Right ventricle myocardium superior (tissue), 1 donor: ENCODE results near the gene UGT3A1. TPM values are rescaled to one million over a fixed set of nuclear protein-coding genes. Genes with fewer than 3 reads are reported as not detected.

ENCODE experiments used
- ATAC-seq: fragments of 200-7000 bp; cut with Tn5 transposase; one replicate; pipeline ENCODE4 v1.9.1; 2020; ENCODE audit warnings: mild to moderate bottlenecking; ENCODE audit not compliant: poor library complexity
- DNase-seq: peaks from one replicate; pipeline ENCODE4 v3.0.0-alpha.2; 2020
- intact Hi-C: fragments of 100-400 bp; cut with DNase I; formaldehyde crosslinking; loops from one replicate; pipeline ENCODE4 v1.11.2; 2022
- total RNA-seq: library from RNA; stranded (reverse); fragmentation: NEBNext Ultra II Directional; extraction: Animal tissue kit (Norgen Biotek cat#: 25700); gene quantifications from one replicate; pipeline ENCODE4 v1.2.1, GENCODE V29; 2021
- donor health status: DM: no; HTN: yes; CAD: no; lungs with severe emphysema.

The UGT3A1 gene
- total RNA-seq, 1 donor from 2014 or later: not detected

DNA sequence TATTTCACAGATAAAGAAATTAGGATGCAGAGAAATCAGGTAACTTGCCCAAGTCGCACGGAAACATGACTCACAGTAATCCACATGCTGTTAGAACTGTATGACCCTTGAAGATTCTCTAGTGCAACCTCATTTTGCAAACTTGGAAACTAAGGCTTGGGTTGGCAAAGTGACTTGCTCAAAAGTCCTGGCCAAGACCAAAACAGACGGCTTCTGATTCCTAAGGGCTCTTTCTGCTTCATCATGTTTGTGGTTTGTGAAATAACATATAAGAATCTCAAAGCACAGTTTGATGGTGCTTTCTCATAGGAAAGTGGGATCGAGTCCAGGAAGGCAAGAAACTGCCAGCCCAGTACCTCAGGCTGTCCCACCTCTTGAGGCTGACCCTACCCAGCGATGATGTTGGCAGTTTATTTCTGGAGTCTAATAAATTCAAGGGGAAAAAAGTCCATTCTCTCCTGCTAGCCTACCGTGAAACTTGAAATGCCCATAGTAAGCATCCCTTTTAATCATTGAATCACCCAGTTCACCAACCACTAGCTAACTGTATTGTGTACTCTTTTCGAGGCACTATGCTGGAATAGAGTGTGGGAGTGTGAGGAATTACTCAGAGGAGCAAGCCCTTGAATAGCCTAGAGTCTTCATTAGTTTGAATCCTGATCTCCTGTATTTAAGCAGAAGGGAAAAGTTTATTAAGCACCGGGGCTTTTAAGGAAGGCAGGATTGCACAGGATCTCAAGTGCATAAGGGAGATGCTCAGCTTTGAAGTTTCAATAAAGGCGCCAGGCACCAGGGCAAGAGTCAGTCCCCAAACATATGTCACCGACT is 66.9 kb downstream of the UGT3A1 start:
- DNase-seq (no peak), ATAC-seq (no peak)
- intact Hi-C loops: no loop called here

DNA sequence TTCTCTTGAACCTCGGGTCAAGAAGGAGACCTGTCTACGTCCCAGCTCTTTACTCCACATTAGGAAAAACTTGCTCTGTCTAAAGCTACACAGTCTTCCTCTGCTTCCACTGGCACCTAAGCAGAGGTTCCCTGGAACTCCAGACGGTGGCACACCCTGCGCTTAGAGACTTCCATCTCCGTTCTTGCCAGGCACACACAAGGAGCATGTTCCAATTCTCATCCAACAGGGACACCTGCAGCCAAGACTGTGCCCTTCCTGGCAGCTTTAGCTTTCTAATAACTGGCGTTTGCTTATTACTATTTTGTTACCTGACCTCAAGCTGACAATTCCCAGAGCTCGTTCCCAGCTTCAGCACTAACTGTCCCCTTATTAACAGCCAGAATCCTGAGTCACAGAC is 68.7 kb downstream of the UGT3A1 start:
- ATAC-seq (no peak), DNase-seq (no peak)
- intact Hi-C loops: no loop called here

DNA sequence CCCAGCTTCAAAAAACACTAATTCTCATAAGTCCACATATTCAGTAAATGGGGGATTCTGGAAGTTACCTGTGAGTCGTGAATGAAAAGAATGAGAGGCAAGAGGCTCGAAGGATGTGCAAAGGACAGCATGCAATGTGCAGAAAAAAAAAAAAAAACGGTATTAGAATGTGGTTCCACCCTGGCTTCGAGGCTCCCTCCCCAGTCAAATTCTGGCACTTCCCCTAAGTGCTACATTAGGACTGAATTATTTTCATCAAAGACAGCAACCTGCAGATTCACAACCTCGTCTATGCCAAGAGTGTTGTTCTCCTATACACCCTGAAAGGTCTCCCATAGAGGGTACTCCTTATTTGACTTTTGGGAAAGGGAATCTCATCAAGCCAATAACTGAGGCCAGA is 69.3 kb downstream of the UGT3A1 start:
- intact Hi-C loops: no loop called here
- ATAC-seq: no peak
- no peak for DNase-seq

DNA sequence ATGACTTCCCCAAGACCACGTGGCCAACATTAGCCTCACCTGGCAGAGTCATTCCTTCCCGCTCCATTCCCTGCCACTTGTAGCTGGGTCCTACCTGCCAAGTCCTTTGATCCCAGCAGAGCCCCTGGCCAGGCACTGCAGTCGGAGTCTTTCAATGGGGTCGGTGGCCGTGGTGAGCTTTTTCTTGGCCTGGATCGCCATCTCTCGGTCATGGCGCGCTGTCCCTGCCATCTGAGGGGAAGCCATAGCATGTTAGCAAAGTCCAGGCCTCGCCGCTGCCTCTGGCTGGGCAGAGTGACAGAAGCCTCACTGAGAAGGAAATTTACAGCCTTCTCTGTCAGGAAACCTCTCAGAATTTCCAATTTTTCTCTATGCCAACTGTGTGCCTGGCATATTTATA is 70.3 kb downstream of the UGT3A1 start:
- ATAC-seq (no peak), DNase-seq (no peak)
- intact Hi-C loops: no loop called here

DNA sequence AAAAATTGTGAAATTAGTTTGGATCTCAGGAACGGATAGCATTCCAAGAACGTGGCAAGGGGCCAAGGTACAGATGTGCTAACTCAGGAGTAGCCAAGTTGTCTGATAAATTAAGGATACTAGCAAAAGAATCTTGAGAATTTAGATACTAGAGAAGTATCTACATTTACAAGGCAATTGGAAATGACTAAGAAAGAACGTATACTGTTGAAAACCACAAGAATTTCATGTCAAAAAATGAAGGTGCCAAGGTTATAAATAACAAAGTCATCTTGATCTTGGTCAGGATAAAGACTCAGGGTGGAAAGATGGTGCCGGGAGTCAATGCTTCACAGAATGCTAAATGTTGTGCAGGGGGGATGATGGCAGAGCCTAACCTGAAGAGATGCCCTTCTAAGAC is 72.0 kb downstream of the UGT3A1 start:
- intact Hi-C loops: no loop called here
- DNase-seq (no peak), ATAC-seq (no peak)

DNA sequence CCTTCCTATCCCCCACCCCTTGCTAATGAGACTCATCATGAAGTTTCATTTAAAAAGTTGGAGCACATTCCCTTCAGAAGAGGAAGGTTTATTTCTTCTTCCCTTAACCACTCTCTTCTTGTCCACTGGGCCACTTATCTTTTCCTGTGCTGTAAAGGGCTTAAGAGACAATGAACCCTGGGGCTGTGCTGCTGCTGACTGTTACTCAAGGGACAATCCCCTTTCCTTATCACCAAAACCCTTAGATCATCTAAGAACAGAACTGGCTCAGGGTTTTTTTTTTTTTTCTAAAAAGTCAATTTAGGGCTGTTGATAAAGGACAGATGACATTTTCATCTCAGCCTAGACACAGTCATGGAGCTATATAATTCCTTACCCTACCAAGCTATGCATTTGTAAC is 82.4 kb downstream of the UGT3A1 start:
- DNase-seq: no peak
- intact Hi-C loops: no loop called here
- no peak for ATAC-seq

DNA sequence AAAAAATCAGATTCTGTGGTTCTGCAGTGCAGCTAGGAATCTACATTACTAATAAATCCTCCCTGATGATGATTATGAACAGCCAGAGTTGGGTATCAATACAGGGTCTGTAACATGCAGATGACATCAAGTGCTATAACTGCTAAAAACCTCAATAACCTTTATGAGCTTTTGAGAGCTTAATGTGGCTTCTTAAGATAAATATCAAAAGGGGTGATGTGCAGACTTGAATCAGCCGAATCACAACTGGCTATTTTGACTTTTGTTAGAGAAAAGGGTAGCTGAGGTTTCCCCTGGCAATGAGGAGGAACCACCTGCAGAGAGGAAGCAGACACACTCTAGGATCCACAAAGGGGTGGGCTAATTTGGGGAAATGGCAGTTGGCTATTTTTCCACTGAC is 83.0 kb downstream of the UGT3A1 start:
- intact Hi-C loops: no loop called here
- DNase-seq (no peak), ATAC-seq (no peak)

DNA sequence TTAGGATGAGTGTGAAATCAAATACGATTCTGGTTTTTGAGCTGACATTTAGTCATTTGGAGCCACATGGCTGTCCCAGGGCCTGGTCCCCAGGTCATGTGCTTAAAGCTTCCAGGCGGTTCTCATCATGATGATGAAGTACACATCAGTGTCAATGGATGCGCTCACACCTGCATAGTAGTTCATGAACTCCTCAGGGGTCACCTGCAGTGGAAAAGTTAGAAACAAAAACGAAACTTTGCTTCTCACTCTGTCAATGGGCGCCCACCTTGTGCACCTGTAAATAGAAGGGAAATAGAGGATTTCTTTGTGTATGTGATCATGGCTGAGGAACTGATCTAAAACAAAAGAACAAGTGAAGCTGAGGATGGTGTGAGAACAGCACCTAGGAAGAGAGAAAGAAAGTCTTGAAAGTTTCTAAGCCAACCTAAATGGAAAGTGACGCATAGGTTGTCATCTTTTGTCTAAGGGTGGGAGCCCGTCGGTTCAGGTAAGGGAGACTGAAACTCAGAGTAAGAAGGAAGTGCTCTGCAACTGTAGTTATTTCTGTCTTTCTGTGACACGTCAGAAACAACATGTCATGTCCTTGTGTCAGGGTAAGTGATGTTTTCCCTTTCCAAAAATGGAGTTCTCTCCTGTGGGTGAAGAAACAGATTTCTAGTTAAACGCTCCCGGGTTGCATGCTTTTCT is 86.6 kb downstream of the UGT3A1 start:
- intact Hi-C loops: no loop called here
- DNase-seq: no peak

DNA sequence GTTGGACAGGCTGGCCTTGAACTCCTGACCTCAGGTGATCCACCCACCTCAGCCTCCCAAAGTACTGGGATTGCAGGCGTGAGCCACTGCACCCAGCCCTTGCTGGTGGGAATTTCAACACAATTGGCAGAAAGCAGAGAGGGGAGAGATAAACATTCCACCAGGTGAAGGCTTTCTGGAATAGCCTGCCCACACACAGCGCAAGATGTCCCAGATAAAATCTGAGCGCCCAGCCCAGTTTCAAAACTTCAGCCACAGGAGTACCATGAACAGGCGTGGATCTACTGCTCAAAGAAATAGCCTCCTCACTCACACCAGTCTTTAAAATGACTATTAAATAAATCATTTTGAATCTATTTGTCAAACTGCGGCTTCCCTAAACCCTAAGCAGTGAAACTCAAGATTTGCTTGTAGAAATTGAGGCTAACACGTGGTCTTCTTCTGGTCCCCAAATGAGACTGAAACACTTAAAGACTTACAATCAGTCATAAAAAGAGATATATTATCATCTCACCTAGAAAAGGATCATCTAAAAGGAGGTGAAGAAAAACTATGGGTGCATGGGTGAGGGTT is 87.5 kb downstream of the UGT3A1 start:
- ATAC-seq: no peak
- intact Hi-C loops: no loop called here

More for the DNA sequence above, 86.6 kb downstream of the UGT3A1 start:
- ATAC-seq: no peak

DNA sequence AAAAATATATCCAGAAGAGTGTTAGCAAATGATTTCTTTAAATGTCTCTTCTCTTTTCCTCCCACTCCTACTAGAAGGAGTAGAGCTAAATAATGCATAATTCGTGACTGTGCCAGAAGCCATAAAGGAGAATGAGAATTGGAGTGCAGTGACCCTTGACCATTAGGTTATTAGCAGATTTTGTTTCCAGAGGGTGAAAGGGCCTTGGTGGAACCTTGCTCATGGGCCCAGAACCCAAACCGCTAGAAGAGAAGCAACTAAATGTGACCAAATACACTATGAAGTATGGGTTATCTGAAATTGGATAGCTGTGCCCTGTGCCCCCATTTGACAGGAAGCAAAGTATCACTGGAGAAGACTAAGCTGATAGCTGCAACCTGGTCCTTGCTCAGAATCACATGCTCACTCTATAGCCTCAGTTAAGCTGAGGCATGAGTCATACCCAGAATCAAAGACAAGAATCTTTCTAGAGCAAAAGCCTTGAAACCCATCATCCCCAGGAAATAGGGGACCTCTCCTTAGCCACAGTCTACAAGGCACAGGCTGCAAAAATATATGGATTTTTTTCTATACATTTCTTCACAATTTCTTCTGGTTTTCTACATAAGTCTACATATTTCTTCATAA is 89.0 kb downstream of the UGT3A1 start:
- DNase-seq (no peak), ATAC-seq (no peak)
- intact Hi-C loops: no loop called here

More for the DNA sequence above, 87.5 kb downstream of the UGT3A1 start:
- no peak for DNase-seq

Other genes with a start within 250 kb of the UGT3A1 start
- gene IL7R, start 134.5 kb downstream of the UGT3A1 start, total RNA-seq: 0.67 TPM
- gene CAPSL, start 52.8 kb downstream of the UGT3A1 start, total RNA-seq: not detected
- not detected for gene UGT3A2, start 75.5 kb upstream of the UGT3A1 start, total RNA-seq
- gene LMBRD2, start 160.5 kb upstream of the UGT3A1 start, total RNA-seq: 9.5 TPM
- gene SKP2, start 160.7 kb upstream of the UGT3A1 start, total RNA-seq: 4.7 TPM